Stimulated activated CD4-positive, alpha-beta T cell treated with anti-CD3 and anti-CD28 coated beads, Interleukin-15, amount 100 ng/mL, for 24 hours (primary cell): ENCODE measurements around the gene GALNT9.

Source experiments
- DNase-seq: peaks from one replicate; pipeline ENCODE4 v3.0.0-alpha.2; 2020

Gene GALNT9

GRCh38 chr12:132324841-132325732 is 4.3 kb downstream of the GALNT9 start:
- no peak for DNase-seq

- no peak for DNase-seq
These were observed 5.2 kb downstream of the GALNT9 start for GRCh38 chr12:132324173-132324572.

- DNase-seq, result peak; percentile 21
These were observed 6.0 kb downstream of the GALNT9 start for GRCh38 chr12:132323171-132324010.

GRCh38 chr12:132322206-132323132 is 6.9 kb downstream of the GALNT9 start:
- DNase-seq, result no peak

DNA sequence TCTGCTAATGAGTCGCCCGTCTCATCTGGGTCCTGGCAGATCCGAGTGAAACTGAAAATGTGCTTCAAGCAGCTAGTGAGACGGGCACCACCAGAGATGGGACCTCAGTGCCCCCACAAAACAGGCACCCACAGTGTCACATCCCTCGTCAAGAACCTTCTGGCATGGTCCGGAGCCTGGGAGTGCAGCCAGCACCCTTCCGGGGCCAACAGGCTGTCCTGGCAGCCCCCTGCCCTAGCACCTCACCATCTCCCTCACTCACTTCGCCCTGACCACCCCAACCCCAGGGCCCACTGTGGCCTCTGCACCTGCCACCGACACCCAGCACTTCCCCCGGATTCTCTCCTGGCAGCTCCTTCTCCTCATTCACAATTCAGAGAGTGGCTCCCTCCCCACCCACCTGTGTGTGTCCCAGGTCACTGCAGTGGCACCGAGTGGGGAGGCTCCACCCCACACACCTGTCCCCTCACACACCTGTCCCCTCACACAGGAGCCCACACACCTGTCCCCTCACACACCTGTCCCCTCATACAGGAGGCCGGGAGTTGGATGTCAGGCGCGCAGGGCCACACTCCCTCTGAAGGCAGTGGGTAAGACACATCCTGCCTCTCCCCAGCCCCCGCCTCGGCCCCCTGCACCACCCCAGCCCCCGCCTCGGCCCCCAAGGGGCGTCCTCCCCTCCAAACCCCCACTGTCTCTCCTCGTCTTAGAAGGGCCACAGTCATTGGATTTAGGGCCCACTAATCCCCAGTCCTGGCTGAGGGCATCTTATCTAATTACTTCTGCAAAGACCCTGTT is 7.9 kb downstream of the GALNT9 start:
- DNase-seq, result no peak

DNA sequence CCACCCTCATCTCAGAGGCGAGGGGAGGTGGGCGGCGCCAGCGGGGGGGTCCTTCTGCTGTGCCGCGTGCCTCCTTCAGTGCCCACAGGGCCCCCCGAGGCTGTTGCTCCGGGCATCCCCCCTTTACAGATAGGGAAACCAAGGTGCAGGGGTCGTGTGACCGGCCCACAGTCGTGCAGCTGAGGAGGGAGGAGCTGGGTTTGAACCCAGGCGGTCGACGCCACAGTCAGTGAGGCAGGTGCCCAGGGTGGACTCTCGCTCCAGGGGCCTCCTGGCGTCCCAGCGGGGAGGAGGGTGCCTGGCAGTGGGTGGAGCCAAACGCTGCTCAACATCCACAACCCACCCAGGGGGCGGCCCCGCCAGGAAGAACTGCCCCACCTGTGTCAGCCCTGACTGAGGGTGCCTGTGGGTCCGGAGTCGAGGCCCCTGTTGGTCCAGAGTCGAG is 8.6 kb downstream of the GALNT9 start:
- no peak for DNase-seq

DNA sequence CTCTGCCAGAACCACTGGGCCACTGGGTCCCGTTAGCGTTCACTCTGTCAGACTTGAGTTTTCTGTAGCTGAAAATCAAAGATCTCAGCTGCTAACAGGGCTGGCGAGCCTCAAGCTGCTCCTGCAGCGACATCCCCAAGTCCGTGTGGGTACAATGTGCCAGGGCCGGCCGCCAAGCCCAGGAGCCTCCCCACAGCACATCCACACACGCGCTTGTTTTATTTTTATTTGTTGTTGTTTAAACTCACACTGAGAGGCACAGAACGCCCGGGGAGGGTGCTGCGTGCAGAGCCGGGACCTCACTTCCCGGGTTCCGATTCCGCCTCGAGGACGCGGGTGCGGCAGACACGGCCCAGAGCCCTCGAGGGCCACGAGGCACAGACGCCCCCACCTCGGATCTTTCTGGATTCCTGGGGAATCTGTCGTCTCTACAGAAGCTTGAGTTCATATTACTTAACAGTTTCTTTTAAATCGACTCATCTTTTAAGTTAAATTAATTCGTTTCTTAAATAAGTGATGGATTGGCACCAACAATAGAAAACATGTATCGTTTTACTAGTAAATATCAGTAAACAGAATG is 9.3 kb downstream of the GALNT9 start:
- DNase-seq, result no peak

- no peak for DNase-seq
These were observed 9.9 kb downstream of the GALNT9 start for GRCh38 chr12:132319359-132319950.

GRCh38 chr12:132318618-132319033 is 10.8 kb downstream of the GALNT9 start:
- DNase-seq, result no peak

DNA sequence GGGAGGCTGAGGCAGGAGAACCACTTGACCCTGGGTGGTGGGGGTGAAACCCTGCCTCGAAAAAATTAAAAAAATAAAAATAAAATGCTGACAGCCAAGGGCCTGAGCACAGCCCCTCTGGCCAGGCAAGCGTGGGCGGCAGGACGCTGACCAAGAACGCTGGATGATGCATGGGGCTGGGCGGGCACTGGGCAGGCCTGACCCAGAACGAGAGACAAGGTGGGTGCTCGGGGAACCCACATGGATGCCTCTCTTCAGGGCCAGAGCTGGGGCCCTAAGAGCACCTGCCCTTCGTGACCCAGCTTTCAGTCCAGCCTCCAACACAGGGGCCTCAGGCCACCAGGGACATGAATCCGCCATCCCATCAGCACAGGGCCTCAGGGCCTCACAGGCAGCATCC is 11.3 kb downstream of the GALNT9 start:
- no peak for DNase-seq

GRCh38 chr12:132317233-132317938 is 12.0 kb downstream of the GALNT9 start:
- DNase-seq, result no peak

DNA sequence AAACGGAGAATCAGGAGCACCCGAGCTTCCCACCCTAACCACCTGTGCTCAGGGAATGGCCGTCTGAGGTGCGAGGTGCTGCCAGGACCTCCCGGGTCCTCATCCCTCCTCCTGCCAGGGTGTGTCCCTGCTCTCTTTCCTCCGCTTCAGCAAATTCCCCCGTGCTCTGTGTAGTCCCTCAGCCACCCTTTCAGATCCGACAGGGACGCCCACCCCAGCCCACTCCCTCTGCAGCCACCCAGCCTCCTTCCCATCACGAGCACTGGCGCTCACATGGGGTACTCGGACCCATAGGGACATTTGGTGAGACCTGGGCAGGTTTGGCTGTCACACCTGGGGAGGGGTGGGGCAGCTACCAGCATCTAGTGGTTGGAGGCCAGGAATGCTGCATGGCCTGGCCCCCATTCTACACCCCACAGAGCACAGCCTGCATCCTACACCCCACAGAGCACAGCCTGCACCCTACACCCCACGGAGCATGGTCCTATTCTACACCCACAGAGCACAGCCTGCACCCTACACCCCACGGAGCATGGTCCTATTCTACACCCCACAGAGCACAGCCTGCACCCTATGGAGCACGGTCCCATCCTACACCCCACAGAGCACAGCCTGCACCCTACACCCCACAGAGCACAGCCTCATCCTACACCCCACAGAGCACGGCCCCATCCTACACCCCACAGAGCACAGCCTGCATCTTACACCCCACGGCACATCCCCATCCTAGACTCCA is 12.7 kb downstream of the GALNT9 start:
- DNase-seq, result no peak

GRCh38 chr12:132315951-132316350 is 13.4 kb downstream of the GALNT9 start:
- DNase-seq, result no peak

DNA sequence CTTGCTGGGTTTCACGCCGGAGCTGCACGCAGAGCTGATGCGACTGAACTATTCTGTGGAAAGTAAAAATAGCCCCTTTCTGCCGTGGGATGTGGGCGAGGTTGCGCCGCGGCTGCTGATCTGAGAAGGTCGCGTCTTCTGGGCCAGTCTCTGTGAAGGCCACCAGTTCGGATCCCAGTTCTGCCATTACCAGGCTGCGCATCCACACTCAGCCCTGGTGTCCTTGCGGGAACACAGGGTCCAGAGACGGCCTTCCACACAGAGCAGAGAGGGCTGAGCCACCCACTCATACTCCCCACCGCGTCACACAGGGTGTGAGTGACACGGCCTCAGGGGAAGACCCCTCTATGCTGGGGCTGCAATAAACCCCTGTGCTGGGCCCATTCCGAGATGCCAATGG is 13.9 kb downstream of the GALNT9 start:
- no peak for DNase-seq

GRCh38 chr12:132314516-132315233 is 14.7 kb downstream of the GALNT9 start:
- no peak for DNase-seq

GRCh38 chr12:132314035-132314434 is 15.4 kb downstream of the GALNT9 start:
- no peak for DNase-seq

DNA sequence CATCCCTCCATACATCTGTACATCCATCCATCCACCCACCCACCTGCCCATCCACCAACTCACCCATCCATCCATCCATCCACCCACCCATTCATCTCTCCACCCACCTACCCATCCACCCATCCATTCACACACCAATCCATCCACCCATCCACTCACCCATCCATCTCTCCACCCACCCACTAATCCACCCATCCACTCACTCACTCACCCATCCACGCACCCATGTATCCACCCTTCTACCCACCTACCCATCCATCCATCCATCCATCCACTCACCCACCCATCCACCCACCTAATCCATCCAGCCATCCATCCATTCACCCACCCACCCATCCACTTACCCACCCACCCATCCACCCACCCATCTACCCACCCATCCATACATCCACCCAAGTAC is 16.2 kb downstream of the GALNT9 start:
- no peak for DNase-seq

DNA sequence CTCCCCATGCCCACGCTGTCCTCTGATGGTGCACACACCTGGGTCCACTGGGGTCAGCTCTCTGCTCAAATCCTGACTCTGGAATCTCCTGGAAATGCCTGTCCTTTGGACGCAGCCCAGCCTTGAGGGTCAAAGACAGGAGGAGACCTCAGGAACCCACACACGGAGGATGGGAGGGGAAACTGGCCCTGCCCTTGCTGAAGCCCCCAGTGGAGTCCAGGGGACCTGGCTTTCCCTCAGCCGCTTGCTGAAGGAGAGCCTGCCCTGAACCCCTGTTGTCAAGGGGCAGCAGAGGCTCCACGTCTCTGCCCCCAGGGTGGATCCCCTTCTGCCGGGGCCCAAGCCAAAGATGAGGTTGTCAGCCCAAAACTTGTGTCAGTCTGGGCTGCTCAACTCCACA is 16.9 kb downstream of the GALNT9 start:
- no peak for DNase-seq
